Esophagus squamous epithelium (tissue), 4 donors: ENCODE measurements around the gene AKNA.

ENCODE experiments used
- POLR2A ChIP-seq, 4 donors: fragments of 450-650 bp; IDR thresholded peaks; one replicate each; pipeline ENCODE4 v1.6.1; 2017; ENCODE audit warnings: antibody characterized with exemption in 4 of 4, mild to moderate bottlenecking in 4 of 4, moderate library complexity in 3 of 4
- TF ChIP-seq, protein P1 (sequence below), 6 experiments: fragments of 450-650 bp in 4 of 6; fragments of 200-600 bp in 2 of 6; sonication (generic) in 2 of 6; IDR thresholded peaks; one replicate each; pipeline ENCODE4 v1.5.1; 2016 to 2019; ENCODE audit warnings: antibody characterized with exemption in 6 of 6, mild to moderate bottlenecking in 4 of 6, moderate library complexity in 4 of 6

DNA sequence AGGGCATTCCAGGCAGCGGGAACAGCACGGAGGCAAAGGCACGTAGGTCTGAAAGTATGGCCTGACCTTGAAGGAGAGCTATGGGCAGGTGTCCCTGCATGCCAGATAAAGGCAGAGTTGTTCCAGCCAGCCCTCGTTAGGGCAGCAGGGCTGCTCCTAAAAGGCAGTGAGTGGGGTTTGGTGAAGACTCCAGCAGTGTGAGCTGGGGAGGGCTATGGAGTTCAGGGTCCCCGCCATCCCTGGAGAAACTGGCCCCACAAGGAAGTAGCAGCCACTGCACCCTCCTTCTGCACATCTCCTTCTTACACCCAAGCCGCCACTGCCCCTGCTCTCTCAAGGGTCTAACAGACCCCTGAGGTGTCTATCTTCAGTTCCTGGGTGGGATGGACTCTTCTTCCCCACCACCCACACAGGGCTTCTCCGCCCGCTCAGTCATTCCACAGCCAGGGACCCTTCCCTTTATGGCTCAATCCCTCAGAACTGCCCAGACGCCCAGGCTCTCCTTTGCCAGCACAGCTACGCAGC, 1.4 kb downstream of the AKNA start:
- TF ChIP-seq, protein P1, sequence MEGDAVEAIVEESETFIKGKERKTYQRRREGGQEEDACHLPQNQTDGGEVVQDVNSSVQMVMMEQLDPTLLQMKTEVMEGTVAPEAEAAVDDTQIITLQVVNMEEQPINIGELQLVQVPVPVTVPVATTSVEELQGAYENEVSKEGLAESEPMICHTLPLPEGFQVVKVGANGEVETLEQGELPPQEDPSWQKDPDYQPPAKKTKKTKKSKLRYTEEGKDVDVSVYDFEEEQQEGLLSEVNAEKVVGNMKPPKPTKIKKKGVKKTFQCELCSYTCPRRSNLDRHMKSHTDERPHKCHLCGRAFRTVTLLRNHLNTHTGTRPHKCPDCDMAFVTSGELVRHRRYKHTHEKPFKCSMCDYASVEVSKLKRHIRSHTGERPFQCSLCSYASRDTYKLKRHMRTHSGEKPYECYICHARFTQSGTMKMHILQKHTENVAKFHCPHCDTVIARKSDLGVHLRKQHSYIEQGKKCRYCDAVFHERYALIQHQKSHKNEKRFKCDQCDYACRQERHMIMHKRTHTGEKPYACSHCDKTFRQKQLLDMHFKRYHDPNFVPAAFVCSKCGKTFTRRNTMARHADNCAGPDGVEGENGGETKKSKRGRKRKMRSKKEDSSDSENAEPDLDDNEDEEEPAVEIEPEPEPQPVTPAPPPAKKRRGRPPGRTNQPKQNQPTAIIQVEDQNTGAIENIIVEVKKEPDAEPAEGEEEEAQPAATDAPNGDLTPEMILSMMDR (IDR thresholded peaks at IDR 0.05): no peak
- no peak for TF ChIP-seq POLR2A (IDR thresholded peaks at IDR 0.05)
